ENCODE results near the gene FAAP20. TPM values are rescaled to one million over a fixed set of nuclear protein-coding genes. Genes with fewer than 3 reads are reported as not detected.

Gene FAAP20
- total RNA-seq, 1 donor from 2014 or later, result 11.3 TPM

- Mint-ChIP-seq H3K27ac (no peak overlapping the region), H3K27me3 (ENCODE audit: insufficient read depth, low read depth) (peaks cover 10% of the 10 kb centered on the region), H3K36me3 (peaks cover 10% of the 10 kb centered on the region), H3K4me3 (no peak overlapping the region), H3K4me1 (peaks cover 10% of the 10 kb centered on the region), H3K9me3 (no peaks in the 10 kb centered on the region)
- no peak overlapping the region for H3K4me2 ChIP-seq
- H3K27ac ChIP-seq, result no peak overlapping the region
- no peaks in the 10 kb centered on the region for H3K36me3 ChIP-seq
- TF ChIP-seq EZH2 (IDR thresholded peaks at IDR 0.05) (no peak), EZH2phosphoT487 (IDR thresholded peaks at IDR 0.05) (no peak), CTCF (IDR thresholded peaks at IDR 0.05) (no peak)
- peaks cover 1% of the 10 kb centered on the region for H3F3A ChIP-seq (ENCODE audit: low read depth)
- no peak overlapping the region for H3K4me3 ChIP-seq
- no peaks in the 10 kb centered on the region for H3K27me3 ChIP-seq
- DNase-seq (ENCODE audit: low spot score), result no peak
- no peaks in the 10 kb centered on the region for H3K9me3 ChIP-seq (ENCODE audit: low read depth)
- no peaks in the 10 kb centered on the region for H3K4me1 ChIP-seq
- no peak overlapping the region for H3K9ac ChIP-seq
- no peaks in the 10 kb centered on the region for H3K79me2 ChIP-seq (ENCODE audit: low read depth)
- no peak overlapping the region for H2AFZ ChIP-seq (replicated peaks)
- H4K20me1 ChIP-seq (ENCODE audit: low read depth), result no peaks in the 10 kb centered on the region
These were observed 10.6 kb downstream of the FAAP20 start for GRCh38 chr1:2183937-2184334.

- Histone ChIP-seq H3K9ac (no peak overlapping the region), H3K27ac (no peak overlapping the region), H2AFZ (replicated peaks) (no peak overlapping the region), H4K20me1 (ENCODE audit: low read depth) (no peaks in the 10 kb centered on the region), H3K9me3 (ENCODE audit: low read depth) (no peaks in the 10 kb centered on the region), H3K4me2 (no peak overlapping the region), H3F3A (ENCODE audit: low read depth) (no peaks in the 10 kb centered on the region), H3K79me2 (ENCODE audit: low read depth) (no peaks in the 10 kb centered on the region), H3K4me3 (no peak overlapping the region), H3K27me3 (no peaks in the 10 kb centered on the region), H3K36me3 (no peaks in the 10 kb centered on the region), H3K4me1 (no peaks in the 10 kb centered on the region)
- Mint-ChIP-seq H3K4me3 (no peak overlapping the region), H3K4me1 (peaks cover 10% of the 10 kb centered on the region), H3K27me3 (ENCODE audit: insufficient read depth, low read depth) (peaks cover 10% of the 10 kb centered on the region), H3K9me3 (no peaks in the 10 kb centered on the region), H3K36me3 (peaks cover 12% of the 10 kb centered on the region), H3K27ac (no peak overlapping the region)
- no peak for TF ChIP-seq EZH2 (IDR thresholded peaks at IDR 0.05)
- no peak for TF ChIP-seq CTCF (IDR thresholded peaks at IDR 0.05)
- TF ChIP-seq EZH2phosphoT487 (IDR thresholded peaks at IDR 0.05), result no peak
- DNase-seq (ENCODE audit: low spot score), result no peak
These were observed 12.2 kb downstream of the FAAP20 start for GRCh38 chr1:2182376-2182775.

- Histone ChIP-seq H3K9ac (no peak overlapping the region), H3K27me3 (no peaks in the 10 kb centered on the region), H3F3A (ENCODE audit: low read depth) (no peaks in the 10 kb centered on the region), H3K9me3 (ENCODE audit: low read depth) (no peaks in the 10 kb centered on the region), H3K27ac (no peak overlapping the region), H2AFZ (replicated peaks) (no peak overlapping the region), H3K79me2 (ENCODE audit: low read depth) (no peaks in the 10 kb centered on the region), H3K4me2 (no peak overlapping the region), H4K20me1 (ENCODE audit: low read depth) (no peaks in the 10 kb centered on the region), H3K4me1 (no peaks in the 10 kb centered on the region), H3K4me3 (no peak overlapping the region), H3K36me3 (no peaks in the 10 kb centered on the region)
- Mint-ChIP-seq H3K4me3 (no peak overlapping the region), H3K4me1 (peaks cover 10% of the 10 kb centered on the region), H3K27ac (no peak overlapping the region), H3K27me3 (ENCODE audit: insufficient read depth, low read depth) (peaks cover 11% of the 10 kb centered on the region), H3K9me3 (no peaks in the 10 kb centered on the region), H3K36me3 (peaks cover 10% of the 10 kb centered on the region)
- no peak for DNase-seq (ENCODE audit: low spot score)
- no peak for TF ChIP-seq CTCF (IDR thresholded peaks at IDR 0.05)
- TF ChIP-seq EZH2phosphoT487 (IDR thresholded peaks at IDR 0.05), result no peak
- TF ChIP-seq EZH2 (IDR thresholded peaks at IDR 0.05), result no peak
These were observed 12.8 kb downstream of the FAAP20 start for GRCh38 chr1:2181752-2182151.
